Measurements from ENCODE around the gene MST1.
A peak's percentile ranks its signal among the peaks of the same experiment; 100 is the strongest.

Gene MST1

DNA sequence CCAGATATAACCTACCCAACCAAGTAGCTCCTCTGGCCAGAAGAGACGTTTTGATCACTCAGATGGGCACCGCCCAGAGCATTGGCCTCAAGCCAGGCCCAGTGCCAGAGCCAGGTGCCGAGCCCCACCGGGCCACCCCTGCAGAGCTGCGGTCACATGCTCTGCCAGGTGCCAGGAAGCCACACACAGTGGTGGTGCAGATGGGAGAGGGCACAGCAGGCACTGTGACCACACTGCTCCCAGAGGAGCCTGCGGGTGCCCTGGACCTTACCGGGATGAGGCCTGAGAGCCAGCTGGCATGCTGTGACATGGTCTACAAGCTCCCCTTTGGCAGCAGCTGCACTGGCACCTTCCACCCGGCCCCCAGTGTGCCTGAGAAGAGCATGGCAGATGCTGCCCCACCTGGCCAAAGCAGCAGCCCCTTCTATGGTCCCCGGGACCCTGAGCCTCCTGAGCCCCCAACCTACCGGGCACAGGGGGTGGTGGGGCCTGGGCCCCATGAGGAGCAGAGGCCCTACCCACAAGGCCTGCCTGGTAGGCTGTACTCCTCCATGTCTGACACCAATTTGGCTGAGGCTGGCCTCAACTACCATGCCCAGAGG, 34.2 kb downstream of the MST1 start:
- DNase-seq = no peak

GRCh38 chr3:49654176-49654825, 35.0 kb downstream of the MST1 start:
- DNase-seq = no peak

- DNase-seq = no peak
Observed at GRCh38 chr3:49653621-49654020, 35.7 kb downstream of the MST1 start.

DNA sequence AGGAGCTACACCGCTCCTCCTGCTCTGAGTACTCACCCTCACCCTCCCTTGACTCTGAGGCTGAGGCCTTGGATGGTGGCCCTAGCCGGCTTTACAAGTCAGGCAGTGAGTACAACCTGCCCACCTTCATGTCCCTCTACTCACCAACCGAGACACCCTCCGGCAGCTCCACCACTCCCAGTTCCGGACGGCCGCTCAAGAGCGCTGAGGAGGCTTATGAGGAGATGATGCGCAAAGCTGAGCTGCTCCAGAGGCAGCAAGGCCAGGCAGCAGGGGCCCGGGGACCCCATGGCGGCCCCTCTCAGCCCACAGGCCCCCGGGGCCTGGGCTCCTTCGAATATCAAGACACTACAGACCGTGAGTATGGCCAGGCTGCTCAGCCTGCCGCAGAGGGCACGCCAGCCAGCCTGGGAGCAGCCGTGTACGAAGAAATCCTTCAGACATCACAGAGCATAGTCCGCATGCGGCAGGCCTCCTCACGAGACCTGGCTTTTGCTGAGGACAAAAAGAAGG, 36.3 kb downstream of the MST1 start:
- no peak for DNase-seq

GRCh38 chr3:49652218-49652902, 36.9 kb downstream of the MST1 start:
- DNase-seq = no peak

DNA sequence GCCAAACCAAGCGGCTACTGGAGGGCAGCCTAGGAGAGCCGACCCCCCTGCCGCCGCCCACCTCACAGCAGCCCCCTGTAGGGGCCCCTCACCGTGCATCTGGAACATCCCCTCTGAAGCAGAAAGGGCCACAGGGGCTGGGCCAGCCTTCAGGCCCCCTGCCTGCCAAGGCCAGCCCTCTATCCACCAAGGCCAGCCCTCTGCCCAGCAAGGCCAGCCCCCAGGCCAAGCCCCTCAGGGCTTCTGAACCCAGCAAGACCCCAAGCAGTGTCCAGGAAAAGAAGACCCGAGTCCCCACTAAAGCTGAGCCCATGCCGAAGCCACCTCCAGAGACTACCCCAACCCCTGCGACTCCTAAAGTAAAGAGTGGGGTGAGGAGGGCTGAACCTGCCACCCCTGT, 38.6 kb downstream of the MST1 start:
- DNase-seq = no peak

DNA sequence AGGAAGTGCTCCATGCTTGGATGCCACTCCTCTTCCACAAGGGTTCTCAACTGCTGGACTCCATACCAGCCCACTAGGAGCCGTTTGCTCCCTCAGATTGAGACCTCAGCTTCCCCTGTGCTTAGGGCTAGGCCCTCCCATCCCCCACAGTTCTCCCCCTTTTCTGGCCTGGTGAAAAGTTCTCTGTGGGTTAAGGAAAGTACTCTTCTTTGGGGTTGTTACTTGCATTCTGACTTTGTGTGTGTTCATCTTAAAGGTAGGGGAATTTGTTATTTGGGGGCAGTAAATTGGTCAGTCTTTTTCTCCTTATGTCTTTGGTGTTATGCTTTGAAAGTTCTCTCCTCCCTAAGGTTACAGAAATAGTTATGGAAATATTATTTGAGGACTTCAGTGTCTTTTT, 39.1 kb downstream of the MST1 start:
- no peak for DNase-seq

- DNase-seq = no peak
Observed at GRCh38 chr3:49649576-49649975, 39.7 kb downstream of the MST1 start.

DNA sequence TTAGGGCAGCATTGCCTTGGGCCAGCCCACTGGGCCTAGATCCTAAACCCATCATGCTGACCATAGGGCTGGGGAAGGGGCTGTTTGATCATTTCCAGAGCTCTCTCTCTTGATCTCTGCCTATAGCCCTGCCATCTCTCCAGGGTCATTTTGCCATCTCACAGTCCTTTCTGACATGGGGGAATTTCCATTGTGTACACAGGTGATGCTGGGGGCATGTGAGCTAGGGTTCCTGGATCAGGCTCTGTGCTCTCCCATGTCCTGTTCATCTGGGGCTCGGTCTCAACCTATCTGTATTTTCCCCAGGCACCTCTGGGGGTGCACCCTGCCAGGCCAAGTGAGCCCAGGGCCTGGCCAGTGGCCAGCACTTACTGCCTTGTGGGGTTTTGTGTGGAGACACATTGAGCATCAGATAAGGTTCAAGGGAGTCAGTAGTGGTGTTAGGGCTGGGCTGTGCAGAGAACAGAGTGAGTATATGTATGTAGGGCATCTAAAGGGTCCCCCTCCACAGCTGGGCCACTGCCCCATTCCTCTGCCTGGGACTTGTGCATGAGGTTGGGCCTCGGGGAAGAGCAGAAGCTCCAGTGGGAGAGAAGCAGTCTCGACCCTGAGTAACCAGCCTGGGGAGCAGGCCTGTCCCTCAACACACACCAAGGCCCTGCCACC, 40.8 kb downstream of the MST1 start:
- peak; percentile 27 for DNase-seq

GRCh38 chr3:49647741-49648140, 41.5 kb downstream of the MST1 start:
- DNase-seq = no peak

DNA sequence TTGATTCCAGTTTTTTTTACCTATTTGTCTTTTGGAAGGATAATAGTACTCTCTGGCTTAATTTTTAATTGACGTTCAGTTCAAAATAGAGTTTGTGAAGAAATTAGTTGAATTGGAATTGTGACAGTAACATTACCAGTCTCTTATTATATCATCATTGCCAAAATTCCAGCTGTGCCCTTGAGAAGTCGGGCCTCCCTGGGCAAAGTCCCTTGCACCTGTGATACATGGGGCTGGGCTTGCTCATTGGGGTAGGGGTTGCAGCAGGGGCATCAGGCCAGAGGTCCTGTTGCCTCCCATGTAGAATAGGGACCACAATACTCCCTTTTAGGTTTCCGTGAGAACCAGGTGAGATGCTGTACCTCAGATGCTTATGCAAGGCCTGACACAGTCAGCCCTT, 43.0 kb downstream of the MST1 start:
- DNase-seq = no peak

DNA sequence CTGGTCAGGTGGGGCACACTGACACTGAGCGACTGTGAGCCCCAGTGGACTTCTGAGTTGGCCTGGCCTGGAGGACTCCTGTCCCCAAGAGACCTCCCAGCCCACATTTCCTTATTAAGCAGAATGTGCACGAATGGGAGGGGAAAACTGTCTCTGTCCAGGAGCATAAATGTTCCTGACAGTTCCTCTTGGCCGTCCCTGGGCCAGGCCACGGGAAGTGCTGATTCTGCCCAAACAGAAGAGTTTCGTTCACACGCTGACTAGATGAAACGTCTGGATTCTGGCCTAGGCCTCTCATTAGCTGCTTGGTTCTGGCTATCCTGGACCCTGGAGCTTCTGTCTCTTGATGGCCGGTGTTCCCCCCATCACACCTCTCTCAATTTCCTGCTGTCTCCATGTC, 44.6 kb downstream of the MST1 start:
- DNase-seq = no peak

DNA sequence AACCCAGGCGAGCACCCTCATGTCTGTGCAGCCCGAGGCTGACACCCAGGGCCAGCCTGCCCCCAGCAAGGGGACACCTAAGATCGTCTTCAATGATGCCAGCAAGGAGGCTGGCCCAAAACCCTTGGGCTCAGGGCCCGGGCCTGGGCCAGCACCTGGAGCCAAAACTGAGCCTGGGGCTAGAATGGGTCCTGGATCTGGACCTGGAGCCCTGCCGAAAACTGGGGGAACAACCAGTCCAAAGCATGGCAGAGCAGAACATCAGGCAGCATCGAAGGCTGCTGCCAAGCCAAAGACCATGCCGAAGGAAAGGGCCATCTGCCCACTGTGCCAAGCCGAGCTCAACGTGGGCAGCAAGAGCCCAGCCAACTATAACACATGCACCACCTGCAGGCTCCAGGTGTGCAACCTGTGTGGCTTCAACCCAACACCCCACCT, 46.5 kb downstream of the MST1 start:
- DNase-seq = no peak

GRCh38 chr3:49641921-49642707, 47.2 kb downstream of the MST1 start:
- no peak for DNase-seq

- DNase-seq = no peak
Observed at GRCh38 chr3:49641292-49641691, 48.0 kb downstream of the MST1 start.

DNA sequence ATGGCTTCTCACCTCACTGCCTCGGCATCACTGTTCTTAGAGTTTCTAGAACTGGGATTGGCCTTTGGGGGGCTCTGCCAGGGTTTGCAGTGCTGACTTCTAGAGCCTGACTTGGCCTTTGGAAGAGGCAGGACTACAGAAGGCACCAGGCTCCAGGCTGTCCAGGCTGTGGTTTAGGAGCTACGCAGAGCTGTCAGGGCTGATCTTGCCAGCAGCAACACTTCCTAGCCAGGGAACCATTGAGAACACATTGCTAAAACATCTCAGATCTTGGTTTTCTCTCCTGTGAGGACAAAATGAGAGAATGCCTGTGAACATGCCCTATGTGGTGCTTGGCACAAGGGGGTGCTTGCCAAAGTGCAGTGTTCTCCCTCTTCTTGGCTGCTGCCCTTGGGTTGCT, 49.7 kb downstream of the MST1 start:
- no peak for DNase-seq

- DNase-seq = peak; percentile 46
Observed at GRCh38 chr3:49638445-49638844, 50.8 kb downstream of the MST1 start.

DNA sequence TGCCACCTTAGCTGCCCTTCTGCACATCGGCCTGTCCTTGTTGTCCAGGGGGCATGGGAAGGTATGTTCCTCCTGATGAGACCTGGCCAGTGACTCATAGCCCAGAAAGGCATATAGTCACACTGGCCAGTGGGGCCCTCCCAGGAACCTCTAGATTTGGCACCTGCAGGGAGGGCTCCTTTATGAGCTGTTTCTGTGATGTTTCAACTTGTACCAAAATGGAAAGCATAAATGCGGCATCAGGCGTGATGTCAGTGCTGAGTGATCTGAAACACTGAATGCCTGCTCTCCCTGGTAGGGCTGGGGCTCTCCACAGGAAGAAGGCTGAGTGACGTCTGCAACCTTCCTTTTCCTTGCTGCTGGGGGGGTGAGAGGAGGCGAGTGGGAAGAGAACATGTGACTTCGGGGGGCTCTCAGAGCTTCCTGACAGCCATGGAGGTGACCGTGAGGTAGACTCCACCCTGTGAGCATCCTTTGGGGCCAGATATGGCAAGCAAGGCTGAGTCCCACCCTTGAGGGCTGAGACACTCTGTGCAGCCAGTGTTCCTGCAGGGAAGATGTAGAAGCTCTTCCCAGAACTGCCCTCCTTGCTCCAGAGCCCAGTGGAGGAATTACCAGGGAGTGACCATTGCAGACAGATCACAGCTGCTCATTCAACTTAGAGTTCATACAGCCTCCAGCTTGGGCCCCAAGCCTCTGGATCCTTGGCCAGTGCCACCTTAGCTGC, 52.2 kb downstream of the MST1 start:
- DNase-seq = no peak

DNA sequence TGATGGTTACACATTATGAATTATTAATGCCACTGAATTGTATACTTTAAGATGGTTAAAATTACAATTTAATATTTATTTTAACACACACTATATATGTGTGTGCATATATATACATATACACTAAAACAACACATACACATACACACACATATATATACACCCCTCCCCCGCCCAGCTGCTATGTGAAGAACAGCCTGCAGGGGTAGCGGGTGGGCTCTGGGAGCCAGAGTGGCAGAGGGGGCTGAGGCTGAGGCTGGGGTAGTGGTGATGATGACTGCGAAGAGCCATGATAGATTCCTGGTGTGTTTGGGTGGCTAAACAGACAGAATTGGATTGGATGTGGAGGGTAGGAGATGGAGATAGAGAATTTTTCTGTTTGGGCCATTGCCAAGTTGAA, 54.5 kb downstream of the MST1 start:
- no peak for DNase-seq

All from OCI-M1 (cell line).